HEK293 (cell line): Measurements from ENCODE around the gene DCTN1.

ENCODE experiments used
- CTCF ChIA-PET: fragments of 350-600 bp; formaldehyde crosslinking; extraction: SDS; loops from one replicate; lab custom pipeline; 2021; ENCODE audit warnings: antibody characterized with exemption; lab: Yijun Ruan, JAX
- POLR2A ChIA-PET: fragments of 300-600 bp; formaldehyde crosslinking; extraction: SDS; loops from one replicate; lab custom pipeline; 2020; ENCODE audit warnings: antibody characterized with exemption, inconsistent platforms; lab: Yijun Ruan, JAX
- H3K27ac ChIP-seq: fragments of 200-500 bp; sonication (Bioruptor generic); 2 replicates; pipeline ENCODE4 v1.5.1; 2014; ENCODE audit warnings: low read depth, low read length, control low read depth, inconsistent platforms; ENCODE audit errors: extremely low read depth
- H3K36me3 ChIP-seq, 2 experiments: fragments of 200-500 bp in 1 of 2; sonication (Bioruptor generic) in 1 of 2; 1 replicate in 1 of 2; 2 replicates in 1 of 2; pipeline ENCODE4 v1.5.1; 2014 to 2017; ENCODE audit warnings: inconsistent platforms in 2 of 2, low read length in 2 of 2; ENCODE audit not compliant: control insufficient read depth in 2 of 2, insufficient read depth in 1 of 2
- H3K4me1 ChIP-seq: fragments of 200-500 bp; sonication (Bioruptor generic); 2 replicates; pipeline ENCODE4 v1.5.1; 2014; ENCODE audit warnings: mild to moderate bottlenecking, low read length, inconsistent platforms; ENCODE audit not compliant: control insufficient read depth, insufficient read depth
- H3K4me3 ChIP-seq: 2 replicates; pipeline ENCODE4 v1.5.1; 2011; ENCODE audit warnings: low read depth, mild to moderate bottlenecking, control low read depth, low read length, moderate library complexity
- H3K9me3 ChIP-seq: fragments of 200-500 bp; sonication (Bioruptor generic); 2 replicates; pipeline ENCODE4 v1.5.1; 2014; ENCODE audit warnings: low read depth, low read length, inconsistent platforms; ENCODE audit not compliant: control insufficient read depth, insufficient read depth
- ATF2 ChIP-seq: fragments of 450-650 bp; formaldehyde crosslinking; IDR thresholded peaks from 2 replicates; pipeline ENCODE4 v1.5.1; 2016; ENCODE audit warnings: missing biosample characterization, missing genetic modification characterization, low read depth
- BCL11B ChIP-seq: fragments of 450-650 bp; formaldehyde crosslinking; IDR thresholded peaks from 2 replicates; pipeline ENCODE4 v1.5.1; 2016; ENCODE audit warnings: low read depth, missing biosample characterization, missing genetic modification characterization
- EGR2 ChIP-seq: fragments of 450-650 bp; formaldehyde crosslinking; IDR thresholded peaks from 2 replicates; pipeline ENCODE4 v1.5.1; 2016; ENCODE audit warnings: low read depth, missing biosample characterization, missing genetic modification characterization
- HOXC10 ChIP-seq: sonication (generic); formaldehyde crosslinking; IDR thresholded peaks from 2 replicates; pipeline ENCODE4 v1.8.1; 2023; ENCODE audit warnings: mild to moderate bottlenecking, missing genetic modification reagents
- KLF16 ChIP-seq: fragments of 450-650 bp; formaldehyde crosslinking; IDR thresholded peaks from 2 replicates; pipeline ENCODE4 v1.5.1; 2017; ENCODE audit warnings: missing biosample characterization, missing genetic modification characterization
- KLF7 ChIP-seq: fragments of 450-650 bp; formaldehyde crosslinking; IDR thresholded peaks from 2 replicates; pipeline ENCODE4 v1.5.1; 2016; ENCODE audit warnings: missing biosample characterization, missing genetic modification characterization, borderline replicate concordance
- MYNN ChIP-seq: fragments of 450-650 bp; formaldehyde crosslinking; IDR thresholded peaks from 2 replicates; pipeline ENCODE4 v1.5.1; 2016; ENCODE audit warnings: missing biosample characterization, missing genetic modification characterization, borderline replicate concordance
- SCRT2 ChIP-seq: fragments of 450-650 bp; formaldehyde crosslinking; IDR thresholded peaks from 2 replicates; pipeline ENCODE4 v1.5.1; 2016; ENCODE audit warnings: missing biosample characterization, missing genetic modification characterization
- TCF7L2 ChIP-seq: IDR thresholded peaks from 2 replicates; pipeline ENCODE4 v1.6.1; 2011; ENCODE audit warnings: low read depth, mild to moderate bottlenecking, inconsistent platforms, low read length, moderate library complexity, borderline replicate concordance
- YY2 ChIP-seq: fragments of 450-650 bp; formaldehyde crosslinking; IDR thresholded peaks from 2 replicates; pipeline ENCODE4 v1.5.1; 2016; ENCODE audit warnings: missing biosample characterization, missing genetic modification characterization
- ZEB2 ChIP-seq: fragments of 450-650 bp; formaldehyde crosslinking; IDR thresholded peaks from 2 replicates; pipeline ENCODE4 v1.5.1; 2016; ENCODE audit warnings: missing biosample characterization, missing genetic modification characterization
- ZFP69B ChIP-seq: fragments of 450-650 bp; formaldehyde crosslinking; IDR thresholded peaks from 2 replicates; pipeline ENCODE4 v1.5.1; 2016; ENCODE audit warnings: missing biosample characterization, missing genetic modification characterization
- ZIC2 ChIP-seq: fragments of 450-650 bp; formaldehyde crosslinking; IDR thresholded peaks from 2 replicates; pipeline ENCODE4 v1.5.1; 2016; ENCODE audit warnings: missing biosample characterization, missing genetic modification characterization
- ZNF10 ChIP-seq: fragments of 450-650 bp; formaldehyde crosslinking; IDR thresholded peaks from 2 replicates; pipeline ENCODE4 v1.5.1; 2017; ENCODE audit warnings: missing biosample characterization, missing genetic modification characterization
- ZNF169 ChIP-seq: fragments of 450-650 bp; formaldehyde crosslinking; IDR thresholded peaks from 2 replicates; pipeline ENCODE4 v1.5.1; 2016; ENCODE audit warnings: missing biosample characterization, missing genetic modification characterization
- ZNF211 ChIP-seq: fragments of 450-650 bp; formaldehyde crosslinking; IDR thresholded peaks from 2 replicates; pipeline ENCODE4 v1.5.1; 2016; ENCODE audit warnings: low read depth, missing biosample characterization, missing genetic modification characterization
- ZNF223 ChIP-seq: fragments of 450-650 bp; formaldehyde crosslinking; IDR thresholded peaks from 2 replicates; pipeline ENCODE4 v1.5.1; 2016; ENCODE audit warnings: missing biosample characterization, missing genetic modification characterization
- ZNF248 ChIP-seq: fragments of 450-650 bp; formaldehyde crosslinking; IDR thresholded peaks from 2 replicates; pipeline ENCODE4 v1.5.1; 2017; ENCODE audit warnings: missing biosample characterization, missing genetic modification characterization
- ZNF280C ChIP-seq: fragments of 450-650 bp; formaldehyde crosslinking; IDR thresholded peaks from 2 replicates; pipeline ENCODE4 v1.5.1; 2016; ENCODE audit warnings: missing biosample characterization, missing genetic modification characterization
- ZNF302 ChIP-seq: fragments of 450-650 bp; formaldehyde crosslinking; IDR thresholded peaks from 2 replicates; pipeline ENCODE4 v1.5.1; 2016; ENCODE audit warnings: missing biosample characterization, missing genetic modification characterization, low read depth
- ZNF561 ChIP-seq: fragments of 450-650 bp; IDR thresholded peaks from 2 replicates; pipeline ENCODE4 v1.5.1; 2018; ENCODE audit warnings: missing biosample characterization, missing genetic modification characterization, borderline replicate concordance
- ZNF654 ChIP-seq: fragments of 450-650 bp; formaldehyde crosslinking; IDR thresholded peaks from 2 replicates; pipeline ENCODE4 v1.5.1; 2016; ENCODE audit warnings: low read depth, missing biosample characterization, missing genetic modification characterization
- ZNF704 ChIP-seq: fragments of 450-650 bp; formaldehyde crosslinking; IDR thresholded peaks from 2 replicates; pipeline ENCODE4 v1.5.1; 2016; ENCODE audit warnings: missing biosample characterization, missing genetic modification characterization
- ZNF76 ChIP-seq: fragments of 450-650 bp; formaldehyde crosslinking; IDR thresholded peaks from 2 replicates; pipeline ENCODE4; 2016; ENCODE audit warnings: low read depth, missing biosample characterization, missing genetic modification characterization, borderline replicate concordance
- ZXDB ChIP-seq: fragments of 450-650 bp; formaldehyde crosslinking; IDR thresholded peaks from 2 replicates; pipeline ENCODE4 v1.5.1; 2016; ENCODE audit warnings: missing biosample characterization, missing genetic modification characterization
- TF ChIP-seq, protein P1 (sequence below): fragments of 450-650 bp; formaldehyde crosslinking; IDR thresholded peaks from 2 replicates; pipeline ENCODE4 v1.5.1; 2016; ENCODE audit warnings: missing biosample characterization, missing genetic modification characterization
- TF ChIP-seq, protein P2 (sequence below): fragments of 450-650 bp; formaldehyde crosslinking; IDR thresholded peaks from 2 replicates; pipeline ENCODE4 v1.5.1; 2016; ENCODE audit warnings: missing biosample characterization, missing genetic modification characterization

The DCTN1 gene

DNA sequence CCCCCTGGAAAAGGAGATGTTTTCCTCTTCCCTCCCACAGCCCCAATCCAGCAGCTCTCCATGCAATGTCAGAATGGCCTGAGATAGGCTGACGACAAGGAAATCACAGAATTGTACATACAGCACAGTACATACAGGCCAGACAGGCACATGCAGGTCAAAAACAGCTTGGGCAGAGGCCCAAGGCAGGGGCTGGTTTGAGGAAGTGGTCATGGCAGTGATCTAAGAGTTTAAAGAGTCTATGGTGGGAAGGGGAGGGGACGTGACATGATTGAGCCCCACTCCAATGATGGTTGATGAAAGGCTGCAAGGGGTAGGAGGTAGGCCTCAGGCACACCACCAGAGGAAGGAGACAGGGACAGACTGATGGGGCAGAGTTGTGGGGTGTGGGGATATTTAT, 4.3 kb downstream of the DCTN1 start:
- Histone ChIP-seq H3K4me3 (no peak overlapping the region), H3K9me3 (no peaks in the 10 kb centered on the region), H3K36me3 (peaks cover 3 to 42% of the 10 kb centered on the region in 2 experiments; a peak in 1 of 3 replicates), H3K4me1 (peaks cover 28% of the 10 kb centered on the region), H3K27ac (no peak overlapping the region)
- POLR2A ChIA-PET: interaction anchor here (1.7 kb wide), 1 partner anchor 16 kb away, joined by 6 read pairs; no protein-coding TSS in a partner anchor
- TF ChIP-seq KLF7 (tag by site-specific recombination): no peak
- no peak for TF ChIP-seq YY2 (tag by site-specific recombination)
- TF ChIP-seq KLF16 (tag by site-specific recombination): no peak
- TF ChIP-seq, protein P1, sequence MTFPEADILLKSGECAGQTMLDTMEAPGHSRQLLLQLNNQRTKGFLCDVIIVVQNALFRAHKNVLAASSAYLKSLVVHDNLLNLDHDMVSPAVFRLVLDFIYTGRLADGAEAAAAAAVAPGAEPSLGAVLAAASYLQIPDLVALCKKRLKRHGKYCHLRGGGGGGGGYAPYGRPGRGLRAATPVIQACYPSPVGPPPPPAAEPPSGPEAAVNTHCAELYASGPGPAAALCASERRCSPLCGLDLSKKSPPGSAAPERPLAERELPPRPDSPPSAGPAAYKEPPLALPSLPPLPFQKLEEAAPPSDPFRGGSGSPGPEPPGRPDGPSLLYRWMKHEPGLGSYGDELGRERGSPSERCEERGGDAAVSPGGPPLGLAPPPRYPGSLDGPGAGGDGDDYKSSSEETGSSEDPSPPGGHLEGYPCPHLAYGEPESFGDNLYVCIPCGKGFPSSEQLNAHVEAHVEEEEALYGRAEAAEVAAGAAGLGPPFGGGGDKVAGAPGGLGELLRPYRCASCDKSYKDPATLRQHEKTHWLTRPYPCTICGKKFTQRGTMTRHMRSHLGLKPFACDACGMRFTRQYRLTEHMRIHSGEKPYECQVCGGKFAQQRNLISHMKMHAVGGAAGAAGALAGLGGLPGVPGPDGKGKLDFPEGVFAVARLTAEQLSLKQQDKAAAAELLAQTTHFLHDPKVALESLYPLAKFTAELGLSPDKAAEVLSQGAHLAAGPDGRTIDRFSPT (tag by site-specific recombination): no peak
- TF ChIP-seq ZNF76 (tag by site-specific recombination): no peak
- TF ChIP-seq ZFP69B: no peak
- no peak for TF ChIP-seq ZNF280C
- CTCF ChIA-PET: interaction anchor here (0.7 to 3.2 kb wide), 4 partner anchors 16 to 1176 kb away, joined by 3 to 11 read pairs (median 5); no protein-coding TSS in a partner anchor

- POLR2A ChIA-PET: interaction anchor here (0.7 to 1.7 kb wide), 3 partner anchors 17 to 638 kb away, joined by 3 to 6 read pairs (median 4); partner anchors contain the start of gene TPRKB
- Histone ChIP-seq H3K36me3 (peaks cover 3 to 54% of the 10 kb centered on the region in 2 experiments; a peak in 2 of 3 replicates), H3K9me3 (no peaks in the 10 kb centered on the region), H3K4me3 (no peak overlapping the region), H3K4me1 (peaks cover 21% of the 10 kb centered on the region), H3K27ac (no peak overlapping the region)
- CTCF ChIA-PET: interaction anchor here (1.6 to 3.2 kb wide), 2 partner anchors 17 to 40 kb away, joined by 7 to 11 read pairs; no protein-coding TSS in a partner anchor
- TF ChIP-seq SCRT2 (tag by site-specific recombination) (no peak), KLF7 (tag by site-specific recombination) (no peak), ZNF561 (tag by site-specific recombination) (no peak), ZIC2 (no peak), ZFP69B (no peak), ZXDB (no peak), ZNF211 (tag by site-specific recombination) (no peak), ZNF10 (tag by site-specific recombination) (no peak), EGR2 (peak; percentile 34; the same call in 1 of the 2 replicates), MYNN (tag by site-specific recombination) (no peak), ATF2 (tag by site-specific recombination) (peak; percentile 92), ZNF654 (tag by site-specific recombination) (no peak), HOXC10 (CRISPR knock-in tag) (no peak), ZNF169 (no peak), TCF7L2 (no peak), ZNF302 (tag by site-specific recombination) (no peak), ZNF223 (tag by site-specific recombination) (no peak), BCL11B (tag by site-specific recombination) (no peak), ZNF704 (tag by site-specific recombination) (no peak), ZNF248 (tag by site-specific recombination) (no peak), ZEB2 (no peak)
- TF ChIP-seq, protein P2, sequence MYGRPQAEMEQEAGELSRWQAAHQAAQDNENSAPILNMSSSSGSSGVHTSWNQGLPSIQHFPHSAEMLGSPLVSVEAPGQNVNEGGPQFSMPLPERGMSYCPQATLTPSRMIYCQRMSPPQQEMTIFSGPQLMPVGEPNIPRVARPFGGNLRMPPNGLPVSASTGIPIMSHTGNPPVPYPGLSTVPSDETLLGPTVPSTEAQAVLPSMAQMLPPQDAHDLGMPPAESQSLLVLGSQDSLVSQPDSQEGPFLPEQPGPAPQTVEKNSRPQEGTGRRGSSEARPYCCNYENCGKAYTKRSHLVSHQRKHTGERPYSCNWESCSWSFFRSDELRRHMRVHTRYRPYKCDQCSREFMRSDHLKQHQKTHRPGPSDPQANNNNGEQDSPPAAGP (tag by site-specific recombination): no peak
Observed at GRCh38 chr2:74374509-74375205, 5.5 kb downstream of the DCTN1 start.
